Smooth muscle cell (in vitro differentiated cells): Measurements from ENCODE around the gene ANTXR1. TPM values are rescaled to one million over a fixed set of nuclear protein-coding genes. Genes with fewer than 3 reads are reported as not detected.

ENCODE experiments used
- DNase-seq: peaks from one replicate; lab custom pipeline; 2025; ENCODE audit not compliant: unreplicated experiment; lab: John Stamatoyannopoulos, UW
- H2AFZ ChIP-seq: fragments of 200-600 bp; sonication (generic); 2 replicates; pipeline ENCODE4 v1.6.0; 2016; ENCODE audit warnings: antibody characterized with exemption, low read depth, mild to moderate bottlenecking
- H3F3A ChIP-seq: fragments of 200-600 bp; sonication (generic); 2 replicates; pipeline ENCODE4 v1.6.0; 2017; ENCODE audit warnings: antibody characterized with exemption, low read depth
- H3K27ac ChIP-seq: fragments of 200-600 bp; sonication (generic); 2 replicates; pipeline ENCODE4 v1.5.1; 2016; ENCODE audit warnings: low read depth, mild to moderate bottlenecking
- H3K27me3 ChIP-seq: fragments of 200-600 bp; sonication (generic); 2 replicates; pipeline ENCODE4 v1.6.1; 2016; ENCODE audit warnings: low read depth, mild to moderate bottlenecking
- H3K36me3 ChIP-seq: fragments of 200-600 bp; sonication (generic); 2 replicates; pipeline ENCODE4 v1.5.1; 2016; ENCODE audit warnings: low read depth
- H3K4me1 ChIP-seq: fragments of 200-600 bp; sonication (generic); 2 replicates; pipeline ENCODE4 v1.5.1; 2016; ENCODE audit warnings: low read depth
- H3K4me2 ChIP-seq: fragments of 200-600 bp; sonication (generic); 2 replicates; pipeline ENCODE4 v1.6.0; 2016; ENCODE audit warnings: mild to moderate bottlenecking
- H3K4me3 ChIP-seq: fragments of 200-600 bp; sonication (generic); 2 replicates; pipeline ENCODE4 v1.5.1; 2016; ENCODE audit warnings: mild to moderate bottlenecking
- H3K79me2 ChIP-seq: fragments of 200-600 bp; sonication (generic); 2 replicates; pipeline ENCODE4 v1.6.0; 2016; ENCODE audit warnings: low read depth, mild to moderate bottlenecking
- H3K9ac ChIP-seq: fragments of 200-600 bp; sonication (generic); 2 replicates; pipeline ENCODE4 v1.6.0; 2016; ENCODE audit warnings: low read depth
- H3K9me3 ChIP-seq: fragments of 200-600 bp; sonication (generic); replicated peaks from 2 replicates; pipeline ENCODE4 v1.5.1; 2016; ENCODE audit warnings: low read depth
- H4K20me1 ChIP-seq: fragments of 200-600 bp; sonication (generic); 2 replicates; pipeline ENCODE4 v1.6.0; 2016; ENCODE audit warnings: low read depth
- CTCF ChIP-seq: fragments of 200-600 bp; sonication (generic); IDR thresholded peaks from 2 replicates; pipeline ENCODE4 v1.5.1; 2017; ENCODE audit warnings: borderline replicate concordance, mild to moderate bottlenecking, antibody characterized with exemption; ENCODE audit not compliant: insufficient read depth, poor library complexity, severe bottlenecking
- WGBS: methylation state at CpG from one replicate; pipeline ENCODE4 v1.1.7; 2016; ENCODE audit warnings: low lambda C conversion rate; 5-methylcytosine and 5-hydroxymethylcytosine counted together
- polyA plus RNA-seq: library from polyadenylated mRNA; unstranded; fragments of >200 nt; fragmentation: Nextera tagmentation; extraction: Ambion mirVana; gene quantifications from 2 replicates; pipeline ENCODE4 v1.2.1, GENCODE V29; 2016
- total RNA-seq: library from RNA; depleted of rRNA; stranded (reverse); fragments of >200 nt; gene quantifications from 2 replicates; pipeline ENCODE4 v1.2.3, GENCODE V29; 2014

Gene ANTXR1
- total and polyA plus RNA-seq, 2 experiments from 2014 or later: 292 to 309 TPM

- 84% methylated on average over 13 of the region's 13 CpGs for WGBS
- no peak overlapping the region for H3K9ac ChIP-seq
- TF ChIP-seq CTCF: no peak
- no peaks in the 10 kb centered on the region for H3K4me1 ChIP-seq
- no peak overlapping the region for H3K4me2 ChIP-seq
- H4K20me1 ChIP-seq: no peaks in the 10 kb centered on the region
- peaks cover 14% of the 10 kb centered on the region for H3F3A ChIP-seq
- no peaks in the 10 kb centered on the region for H3K27me3 ChIP-seq
- H3K9me3 ChIP-seq: no peaks in the 10 kb centered on the region
- H3K27ac ChIP-seq: peak overlapping the region; percentile 75
- no peak for DNase-seq
- no peak overlapping the region for H2AFZ ChIP-seq
- no peaks in the 10 kb centered on the region for H3K79me2 ChIP-seq
- H3K36me3 ChIP-seq: peaks cover 5% of the 10 kb centered on the region
- no peak overlapping the region for H3K4me3 ChIP-seq
These were observed 105.6 kb downstream of the ANTXR1 start for GRCh38 chr2:69118609-69119008.

GRCh38 chr2:69119104-69119894 lies 106.3 kb downstream of the ANTXR1 start:
- Histone ChIP-seq H3K79me2 (no peaks in the 10 kb centered on the region), H3K9me3 (no peaks in the 10 kb centered on the region), H3K4me2 (no peak overlapping the region), H3K36me3 (peaks cover 7% of the 10 kb centered on the region), H4K20me1 (no peaks in the 10 kb centered on the region), H3K27ac (peak overlapping the region; percentile 75), H3F3A (peaks cover 17% of the 10 kb centered on the region), H3K9ac (no peak overlapping the region), H3K4me3 (no peak overlapping the region), H3K27me3 (no peaks in the 10 kb centered on the region), H2AFZ (no peak overlapping the region), H3K4me1 (no peaks in the 10 kb centered on the region)
- DNase-seq: no peak
- no peak for TF ChIP-seq CTCF
- WGBS: 81% methylated on average over 16 of the region's 16 CpGs

- Histone ChIP-seq H3K27me3 (no peaks in the 10 kb centered on the region), H3K36me3 (peaks cover 21% of the 10 kb centered on the region), H3K4me1 (no peaks in the 10 kb centered on the region), H3K9me3 (no peaks in the 10 kb centered on the region), H3K79me2 (no peaks in the 10 kb centered on the region), H4K20me1 (no peaks in the 10 kb centered on the region), H3F3A (peaks cover 13% of the 10 kb centered on the region), H3K9ac (no peak overlapping the region), H3K4me3 (no peak overlapping the region), H3K27ac (peak overlapping the region; percentile 75), H2AFZ (no peak overlapping the region), H3K4me2 (peak overlapping the region; percentile 31)
- 63% methylated on average over 4 of the region's 4 CpGs for WGBS
- TF ChIP-seq CTCF: no peak
- DNase-seq: no peak
These were observed 109.3 kb downstream of the ANTXR1 start for GRCh38 chr2:69122271-69122670.

GRCh38 chr2:69123182-69123581 lies 110.2 kb downstream of the ANTXR1 start:
- Histone ChIP-seq H3K36me3 (peaks cover 21% of the 10 kb centered on the region), H3K27ac (peak overlapping the region; percentile 48), H3F3A (peaks cover 12% of the 10 kb centered on the region), H3K9ac (no peak overlapping the region), H3K4me1 (no peaks in the 10 kb centered on the region), H3K9me3 (no peaks in the 10 kb centered on the region), H3K27me3 (no peaks in the 10 kb centered on the region), H3K79me2 (no peaks in the 10 kb centered on the region), H3K4me2 (no peak overlapping the region), H2AFZ (no peak overlapping the region), H3K4me3 (no peak overlapping the region), H4K20me1 (no peaks in the 10 kb centered on the region)
- no peak for TF ChIP-seq CTCF
- WGBS: 73% methylated on average over 5 of the region's 5 CpGs
- DNase-seq: no peak
